ENCODE data around the gene BDKRB2.

BDKRB2 gene

DNA sequence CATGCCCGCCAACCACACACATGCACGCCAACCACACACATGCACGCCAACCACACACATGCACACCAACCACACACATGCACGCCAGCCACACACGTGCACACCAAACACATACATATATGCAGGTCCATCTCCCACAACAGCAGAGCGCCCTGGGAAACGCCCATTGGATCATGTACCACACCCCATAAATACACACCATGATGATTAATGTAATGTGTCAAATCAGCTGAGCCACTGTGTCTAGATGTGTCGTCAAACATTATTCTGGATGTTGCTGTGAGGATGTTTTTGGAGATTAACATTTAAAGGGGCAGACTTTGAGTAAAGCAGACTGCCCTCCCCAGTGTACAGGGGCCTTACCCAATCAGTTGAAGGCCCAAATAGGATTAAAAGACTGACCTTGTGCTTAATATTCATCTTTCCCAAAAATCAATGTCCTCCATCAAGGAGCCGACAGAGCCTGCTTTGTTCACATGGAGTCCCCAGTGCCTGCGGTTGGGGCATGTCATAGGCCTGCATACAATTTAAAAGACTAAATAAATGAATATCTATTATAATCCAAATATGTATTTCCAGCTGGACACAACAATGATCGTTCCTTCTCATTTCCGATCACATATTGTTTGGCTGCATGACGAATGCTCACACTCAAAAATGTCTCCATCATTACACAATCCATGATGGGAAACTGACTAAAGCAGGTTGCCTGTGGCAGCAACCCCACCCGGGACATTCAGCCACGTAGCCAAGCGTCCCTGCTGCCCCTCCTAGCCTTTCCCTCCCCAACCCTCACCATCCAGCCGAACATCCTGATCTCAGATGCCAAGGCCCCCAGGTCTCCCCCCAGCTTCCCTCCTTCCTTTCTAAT lies 23.2 kb upstream of the BDKRB2 start:
- Histone ChIP-seq H3K27me3 (ENCODE audit: control insufficient read depth, insufficient read depth, low read length) (no peaks in the 10 kb centered on the region), H3K4me3 (ENCODE audit: low read length) (no peak overlapping the region), H3K27ac (ENCODE audit: low read depth, low read length) (no peak overlapping the region), H3K4me1 (ENCODE audit: control insufficient read depth, insufficient read depth, low read length) (peaks cover 13% of the 10 kb centered on the region), H3K36me3 (ENCODE audit: control insufficient read depth, insufficient read depth, low read length) (no peaks in the 10 kb centered on the region), H3K9ac (ENCODE audit: low read length) (no peak overlapping the region)

DNA sequence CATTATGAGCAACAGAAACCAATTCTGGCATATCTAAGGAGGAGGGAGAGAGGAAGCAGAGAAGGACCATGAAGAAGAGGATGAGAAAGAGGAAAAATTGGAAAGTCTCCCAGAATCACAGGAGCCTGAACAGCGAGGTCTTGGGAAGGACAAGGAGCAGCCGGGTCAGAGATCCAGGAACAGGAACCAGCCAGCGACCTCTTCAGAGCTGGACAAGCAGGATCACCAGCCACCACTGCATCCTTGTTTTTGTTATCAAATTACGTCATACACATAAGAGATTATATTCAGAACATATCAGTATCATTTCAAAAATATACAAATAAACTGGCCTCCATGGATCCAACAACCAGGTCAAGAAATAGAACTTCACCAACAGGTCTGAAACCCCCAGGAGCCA lies 22.1 kb upstream of the BDKRB2 start:
- no peak overlapping the region for H3K27ac ChIP-seq (ENCODE audit: low read depth, low read length)
- peaks cover 2% of the 10 kb centered on the region for H3K4me1 ChIP-seq (ENCODE audit: control insufficient read depth, insufficient read depth, low read length)
- no peak overlapping the region for H3K4me3 ChIP-seq (ENCODE audit: low read length)
- H3K27me3 ChIP-seq (ENCODE audit: control insufficient read depth, insufficient read depth, low read length), result no peaks in the 10 kb centered on the region
- no peak overlapping the region for H3K9ac ChIP-seq (ENCODE audit: low read length)
- no peaks in the 10 kb centered on the region for H3K36me3 ChIP-seq (ENCODE audit: control insufficient read depth, insufficient read depth, low read length)

DNA sequence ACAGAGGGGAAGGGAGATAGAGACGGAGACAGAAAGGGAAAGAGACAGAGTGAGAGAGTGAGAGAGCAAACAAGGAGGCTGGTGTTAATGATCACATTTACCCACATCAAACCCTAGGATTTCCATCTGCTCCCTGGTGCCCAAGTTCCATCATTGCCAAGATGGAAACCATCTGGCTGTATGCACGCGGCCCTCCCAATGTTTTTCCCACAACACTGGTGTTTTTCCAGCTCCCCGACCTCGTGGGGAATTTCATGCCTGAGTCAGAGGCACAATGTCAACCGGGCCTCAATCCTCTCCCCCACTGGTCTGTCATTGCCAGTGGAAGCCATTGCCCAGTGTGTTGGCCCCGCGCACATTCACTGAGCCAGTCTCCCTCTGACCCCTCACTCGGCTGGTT lies 19.9 kb upstream of the BDKRB2 start:
- no peak overlapping the region for H3K4me3 ChIP-seq (ENCODE audit: low read length)
- H3K9ac ChIP-seq (ENCODE audit: low read length), result no peak overlapping the region
- H3K27ac ChIP-seq (ENCODE audit: low read depth, low read length), result no peak overlapping the region
- no peaks in the 10 kb centered on the region for H3K4me1 ChIP-seq (ENCODE audit: control insufficient read depth, insufficient read depth, low read length)
- no peaks in the 10 kb centered on the region for H3K36me3 ChIP-seq (ENCODE audit: control insufficient read depth, insufficient read depth, low read length)
- H3K27me3 ChIP-seq (ENCODE audit: control insufficient read depth, insufficient read depth, low read length), result no peaks in the 10 kb centered on the region

DNA sequence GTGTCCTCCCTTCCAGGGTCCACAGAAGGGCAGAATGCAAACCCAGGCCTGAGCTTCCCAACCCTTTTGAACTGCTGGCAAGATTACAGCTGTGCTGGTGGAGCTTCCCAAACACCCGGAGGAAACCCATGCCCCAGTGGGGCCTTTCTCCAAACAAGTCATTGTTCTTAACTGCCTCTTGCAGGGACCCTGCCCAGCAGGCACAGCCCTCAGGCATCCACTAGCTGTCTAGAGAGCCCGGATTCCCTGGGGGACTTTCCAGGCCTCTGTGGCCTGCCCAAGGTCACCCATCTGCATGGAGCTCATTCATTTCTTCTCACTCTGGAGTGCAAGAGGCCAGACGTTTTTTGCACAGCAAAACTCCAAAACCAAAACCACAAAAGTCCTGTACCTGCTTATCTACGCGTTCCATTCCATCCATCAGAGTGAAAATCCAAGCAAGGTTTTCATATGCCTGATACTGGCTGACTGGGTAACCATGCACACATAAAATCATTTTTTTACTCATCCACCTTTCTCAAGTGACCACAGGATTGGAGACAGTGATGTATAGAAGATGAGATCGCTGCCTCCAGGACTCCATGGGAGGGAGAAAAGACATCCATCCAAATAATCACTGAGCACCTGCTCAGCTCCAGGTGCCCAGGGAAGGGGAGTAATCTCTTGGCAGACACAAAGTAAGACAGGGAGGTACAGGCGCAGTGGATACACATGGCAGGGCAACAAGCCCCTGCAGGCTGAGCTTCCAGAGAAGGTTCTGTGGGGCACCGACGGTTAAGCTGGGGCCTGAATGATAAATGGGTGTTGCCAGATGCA lies 17.2 kb upstream of the BDKRB2 start:
- no peak overlapping the region for H3K4me3 ChIP-seq (ENCODE audit: low read length)
- H3K27me3 ChIP-seq (ENCODE audit: control insufficient read depth, insufficient read depth, low read length), result no peaks in the 10 kb centered on the region
- H3K9ac ChIP-seq (ENCODE audit: low read length), result no peak overlapping the region
- H3K27ac ChIP-seq (ENCODE audit: low read depth, low read length), result no peak overlapping the region
- H3K36me3 ChIP-seq (ENCODE audit: control insufficient read depth, insufficient read depth, low read length), result no peaks in the 10 kb centered on the region
- H3K4me1 ChIP-seq (ENCODE audit: control insufficient read depth, insufficient read depth, low read length), result no peaks in the 10 kb centered on the region

DNA sequence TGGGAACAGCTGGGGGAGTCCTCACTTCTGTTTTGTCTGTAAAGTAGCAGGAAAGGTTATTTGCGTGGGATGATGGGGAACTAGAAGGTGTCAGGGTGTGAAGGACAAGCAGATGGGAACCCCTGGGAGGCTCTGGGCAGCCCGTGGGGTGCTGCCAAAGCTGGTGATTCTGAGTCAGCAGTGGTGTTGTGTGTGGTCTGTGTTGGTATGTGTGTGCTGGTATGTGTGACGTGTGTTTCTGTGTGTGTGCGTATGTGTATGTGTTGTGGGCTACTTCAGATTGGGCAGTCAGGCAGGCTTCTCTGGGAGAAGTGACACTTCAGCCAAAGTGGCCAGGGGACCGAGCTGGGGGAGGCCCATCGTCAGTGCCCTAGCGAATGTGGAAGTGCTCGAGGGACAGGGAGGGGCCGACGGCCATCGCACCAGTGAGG lies 15.3 kb upstream of the BDKRB2 start:
- no peak overlapping the region for H3K4me3 ChIP-seq (ENCODE audit: low read length)

DNA sequence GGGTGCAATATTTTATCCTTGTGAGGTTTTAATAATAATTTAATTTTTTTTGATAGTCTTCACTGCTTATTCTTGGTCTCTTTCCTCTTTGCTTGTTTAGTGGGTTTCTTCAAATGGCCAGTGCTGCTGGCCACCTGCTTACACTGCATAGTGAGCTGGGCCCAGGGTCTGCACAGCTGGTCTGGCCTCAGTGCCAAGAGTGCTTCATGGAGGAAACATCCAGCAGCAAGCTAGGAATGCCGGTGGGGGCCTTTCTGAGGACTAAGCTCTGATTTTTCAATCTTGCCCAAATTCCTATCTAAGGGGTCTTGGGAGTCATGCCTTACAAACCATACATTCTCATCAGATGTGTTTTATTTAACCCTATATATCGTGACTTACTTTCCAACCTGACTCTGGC lies 13.3 kb upstream of the BDKRB2 start:
- no peak overlapping the region for H3K27ac ChIP-seq (ENCODE audit: low read depth, low read length)
- H3K4me1 ChIP-seq (ENCODE audit: control insufficient read depth, insufficient read depth, low read length), result no peaks in the 10 kb centered on the region
- no peaks in the 10 kb centered on the region for H3K27me3 ChIP-seq (ENCODE audit: control insufficient read depth, insufficient read depth, low read length)
- no peaks in the 10 kb centered on the region for H3K36me3 ChIP-seq (ENCODE audit: control insufficient read depth, insufficient read depth, low read length)
- H3K4me3 ChIP-seq (ENCODE audit: low read length), result no peak overlapping the region
- no peak overlapping the region for H3K9ac ChIP-seq (ENCODE audit: low read length)

More for the DNA sequence above, 15.3 kb upstream of the BDKRB2 start:
- no peak overlapping the region for H3K9ac ChIP-seq (ENCODE audit: low read length)
- no peaks in the 10 kb centered on the region for H3K27me3 ChIP-seq (ENCODE audit: control insufficient read depth, insufficient read depth, low read length)
- H3K4me1 ChIP-seq (ENCODE audit: control insufficient read depth, insufficient read depth, low read length), result no peaks in the 10 kb centered on the region
- no peaks in the 10 kb centered on the region for H3K36me3 ChIP-seq (ENCODE audit: control insufficient read depth, insufficient read depth, low read length)
- H3K27ac ChIP-seq (ENCODE audit: low read depth, low read length), result no peak overlapping the region

DNA sequence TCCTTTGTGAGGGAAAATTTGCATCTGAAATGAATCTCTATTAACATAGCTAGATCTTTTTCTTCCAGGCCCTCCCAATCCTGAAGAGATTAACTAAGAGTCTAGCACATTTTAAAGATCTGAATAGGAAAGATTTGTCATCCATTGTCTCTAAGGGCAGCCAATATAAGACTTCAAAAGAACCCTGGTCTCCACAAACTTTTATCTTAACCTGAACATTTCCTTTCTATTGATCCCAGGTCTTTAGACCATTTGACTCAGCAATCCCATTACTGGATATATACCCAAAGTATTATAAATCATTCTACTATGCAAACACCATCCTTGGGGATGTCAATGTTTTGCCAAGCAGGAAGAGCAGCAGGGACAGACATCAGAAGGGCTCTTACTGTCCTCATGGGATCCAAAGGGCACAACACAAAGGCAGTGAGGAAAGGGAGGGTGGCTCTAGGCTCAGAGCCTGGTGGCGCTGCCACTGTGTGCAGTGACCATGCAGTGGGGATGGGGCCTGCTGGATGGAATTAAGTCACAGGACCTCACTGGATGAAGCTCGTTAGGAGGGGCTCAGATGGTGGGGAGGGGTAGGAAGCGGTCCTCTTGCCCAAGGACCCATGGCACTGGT lies 12.7 kb upstream of the BDKRB2 start:
- H3K4me1 ChIP-seq (ENCODE audit: control insufficient read depth, insufficient read depth, low read length), result no peaks in the 10 kb centered on the region
- H3K27ac ChIP-seq (ENCODE audit: low read depth, low read length), result no peak overlapping the region
- no peak overlapping the region for H3K9ac ChIP-seq (ENCODE audit: low read length)
- H3K36me3 ChIP-seq (ENCODE audit: control insufficient read depth, insufficient read depth, low read length), result no peaks in the 10 kb centered on the region
- no peak overlapping the region for H3K4me3 ChIP-seq (ENCODE audit: low read length)
- no peaks in the 10 kb centered on the region for H3K27me3 ChIP-seq (ENCODE audit: control insufficient read depth, insufficient read depth, low read length)

DNA sequence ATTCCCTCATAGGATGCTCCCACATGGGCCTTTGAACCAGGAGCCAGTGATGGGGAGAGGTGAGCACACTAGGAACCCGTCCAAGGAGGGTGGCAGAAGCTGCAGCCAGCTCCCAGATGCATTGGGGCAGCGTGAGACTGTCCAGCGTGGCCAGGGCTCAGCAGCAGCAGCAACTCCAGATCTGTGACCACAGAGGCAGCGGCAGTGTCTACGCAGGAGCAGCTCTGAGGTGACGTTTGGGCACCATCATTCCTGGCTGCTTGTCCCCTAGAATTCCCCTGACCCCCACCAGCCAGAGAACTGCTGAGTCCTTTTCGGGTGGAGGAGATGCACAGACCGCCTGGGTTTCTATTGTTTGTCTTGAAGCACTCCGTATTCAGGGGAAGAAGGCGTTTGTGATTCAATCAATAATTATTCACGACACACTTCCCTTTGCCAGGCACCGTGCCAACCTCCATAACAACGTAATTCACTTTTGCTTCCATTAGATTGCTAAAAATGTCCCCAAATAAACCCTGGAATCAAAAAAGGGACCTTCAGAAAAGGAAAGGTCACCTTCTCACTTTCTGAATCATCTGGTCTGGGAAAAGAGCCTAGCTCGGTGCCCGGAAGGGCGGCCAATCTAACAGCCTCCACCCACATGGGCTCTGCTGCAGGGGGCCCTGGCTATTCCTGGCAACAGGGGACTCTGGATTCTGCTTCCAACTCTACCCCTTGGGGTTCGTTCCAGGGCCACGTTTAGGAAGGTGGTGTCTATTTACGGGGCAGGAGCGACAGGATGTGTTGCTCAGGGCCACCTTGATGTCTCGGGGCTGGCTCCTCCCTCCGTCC lies 11.4 kb upstream of the BDKRB2 start:
- no peak overlapping the region for H3K4me3 ChIP-seq (ENCODE audit: low read length)
- H3K27ac ChIP-seq (ENCODE audit: low read depth, low read length), result no peak overlapping the region
- no peak overlapping the region for H3K9ac ChIP-seq (ENCODE audit: low read length)
- no peaks in the 10 kb centered on the region for H3K4me1 ChIP-seq (ENCODE audit: control insufficient read depth, insufficient read depth, low read length)
- H3K36me3 ChIP-seq (ENCODE audit: control insufficient read depth, insufficient read depth, low read length), result no peaks in the 10 kb centered on the region
- H3K27me3 ChIP-seq (ENCODE audit: control insufficient read depth, insufficient read depth, low read length), result no peaks in the 10 kb centered on the region

DNA sequence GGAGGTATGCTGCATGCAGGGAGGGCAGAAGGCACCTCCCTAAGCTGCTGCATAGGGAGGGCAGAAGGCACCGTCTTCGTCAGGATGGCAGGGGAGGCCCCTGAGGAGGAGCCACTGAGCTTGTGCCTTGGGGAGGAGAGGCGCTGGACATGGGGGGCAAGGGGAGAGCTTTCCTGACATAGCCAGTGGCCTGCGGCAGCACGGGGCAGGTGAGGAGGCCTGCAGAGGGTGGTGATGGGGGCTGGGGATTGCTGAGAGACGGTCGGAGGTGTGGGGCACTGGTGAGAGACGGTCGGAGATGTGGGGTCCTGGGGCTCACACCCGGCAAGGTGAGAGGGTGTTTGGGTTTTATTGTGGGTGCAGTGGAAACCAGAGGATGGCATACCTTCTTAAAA lies 10.4 kb upstream of the BDKRB2 start:
- H3K27me3 ChIP-seq (ENCODE audit: control insufficient read depth, insufficient read depth, low read length), result no peaks in the 10 kb centered on the region
- no peaks in the 10 kb centered on the region for H3K4me1 ChIP-seq (ENCODE audit: control insufficient read depth, insufficient read depth, low read length)
- H3K36me3 ChIP-seq (ENCODE audit: control insufficient read depth, insufficient read depth, low read length), result no peaks in the 10 kb centered on the region
- H3K4me3 ChIP-seq (ENCODE audit: low read length), result no peak overlapping the region
- no peak overlapping the region for H3K27ac ChIP-seq (ENCODE audit: low read depth, low read length)
- no peak overlapping the region for H3K9ac ChIP-seq (ENCODE audit: low read length)

DNA sequence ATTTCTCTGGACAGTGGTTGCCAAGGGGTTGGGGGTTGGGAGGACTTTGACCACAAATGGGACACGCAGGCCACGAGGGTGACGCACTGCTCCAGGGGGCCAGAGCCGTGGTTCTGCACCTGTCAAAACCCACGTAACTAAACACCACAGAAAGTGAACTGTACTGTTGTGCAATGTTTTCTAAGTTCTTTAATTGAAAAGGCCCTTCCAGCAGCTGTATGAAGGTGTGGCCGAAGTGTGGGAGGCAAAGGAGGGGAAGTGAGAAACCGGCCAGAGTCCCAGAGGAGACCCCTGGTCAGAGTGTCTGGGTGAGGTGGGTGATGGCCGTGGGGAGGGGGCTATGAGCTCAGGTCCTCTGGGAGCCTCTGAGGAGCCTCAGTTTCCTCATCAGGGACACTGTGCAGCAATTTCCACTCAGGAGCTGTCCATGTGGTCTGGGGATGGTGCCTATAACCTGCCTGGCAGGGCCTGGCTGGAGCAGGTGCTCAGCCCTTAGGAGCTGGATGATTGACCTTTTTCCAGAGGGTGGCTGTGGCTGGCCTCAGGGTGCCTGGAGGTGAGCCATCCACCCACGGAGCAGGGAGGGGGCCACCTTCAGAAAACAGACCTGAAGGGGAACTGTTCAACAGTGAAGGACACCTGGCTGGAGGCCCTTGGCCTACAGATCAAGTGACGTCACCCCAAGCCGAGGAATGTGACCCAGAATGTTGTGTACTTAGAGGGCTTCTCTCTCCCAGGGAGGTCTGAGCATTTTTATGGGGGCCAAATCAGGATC lies 9.8 kb upstream of the BDKRB2 start:
- Histone ChIP-seq H3K4me1 (ENCODE audit: control insufficient read depth, insufficient read depth, low read length) (no peaks in the 10 kb centered on the region), H3K27ac (ENCODE audit: low read depth, low read length) (no peak overlapping the region), H3K4me3 (ENCODE audit: low read length) (no peak overlapping the region), H3K9ac (ENCODE audit: low read length) (no peak overlapping the region), H3K36me3 (ENCODE audit: control insufficient read depth, insufficient read depth, low read length) (no peaks in the 10 kb centered on the region), H3K27me3 (ENCODE audit: control insufficient read depth, insufficient read depth, low read length) (no peaks in the 10 kb centered on the region)

DNA sequence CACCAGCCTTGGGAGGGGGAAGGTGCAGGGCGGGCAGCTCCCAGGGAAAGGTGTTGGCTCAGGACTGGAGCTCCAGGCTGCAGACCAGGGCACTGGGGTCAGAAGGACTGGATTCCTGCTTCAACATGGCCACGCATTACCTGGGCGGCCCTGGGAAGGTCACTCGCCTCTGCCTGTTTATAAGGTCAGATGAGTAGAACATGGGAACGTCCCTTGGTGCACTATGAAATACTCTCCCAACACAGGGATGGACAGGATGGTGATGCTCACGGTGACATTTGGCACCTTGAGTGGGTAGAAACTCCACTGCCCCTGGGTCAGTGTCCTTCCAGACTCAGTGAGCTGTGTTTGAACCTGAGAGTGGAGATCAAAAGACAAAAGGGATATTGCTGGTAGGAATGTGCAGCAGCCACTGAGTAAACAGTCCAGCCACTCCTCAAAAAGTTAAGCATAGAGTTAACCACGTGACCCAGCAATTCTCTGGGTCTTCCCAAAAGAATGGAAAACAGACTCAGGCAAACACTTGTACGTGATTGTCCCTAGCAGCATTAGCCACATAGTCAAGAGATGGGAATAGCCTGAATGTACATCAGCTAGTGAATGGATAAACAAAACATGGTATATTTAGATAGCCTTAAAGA lies 9.1 kb upstream of the BDKRB2 start:
- no peak overlapping the region for H3K9ac ChIP-seq (ENCODE audit: low read length)

More for the DNA sequence above, 9.1 kb upstream of the BDKRB2 start:
- Histone ChIP-seq H3K4me3 (ENCODE audit: low read length) (no peak overlapping the region), H3K27ac (ENCODE audit: low read depth, low read length) (no peak overlapping the region), H3K36me3 (ENCODE audit: control insufficient read depth, insufficient read depth, low read length) (no peaks in the 10 kb centered on the region), H3K4me1 (ENCODE audit: control insufficient read depth, insufficient read depth, low read length) (no peaks in the 10 kb centered on the region), H3K27me3 (ENCODE audit: control insufficient read depth, insufficient read depth, low read length) (no peaks in the 10 kb centered on the region)

Data from rectal smooth muscle tissue (tissue), 1 donor.